HepG2 (cell line): ENCODE results near the gene UAP1L1. TPM values are rescaled to one million over a fixed set of nuclear protein-coding genes. Genes with fewer than 3 reads are reported as not detected.

Experiments used
- DNMT3B ChIP-seq: conservative IDR thresholded peaks from 2 replicates; pipeline ENCODE4 v1.6.1; 2016; ENCODE audit warnings: missing biosample characterization, control low read depth
- FOXO1 ChIP-seq: sonication (generic); formaldehyde crosslinking; IDR thresholded peaks from 2 replicates; pipeline ENCODE4 v1.4.0; 2020; ENCODE audit warnings: missing genetic modification reagents
- KLF16 ChIP-seq, 2 experiments: sonication (generic) in 1 of 2; formaldehyde crosslinking in 1 of 2; IDR thresholded peaks; 2 replicates each; pipeline versions ENCODE4 v1.6.1 to v1.8.0; 2016 to 2023; ENCODE audit warnings: missing genetic modification reagents in 2 of 2, missing compliant biosample characterization in 1 of 2
- POLR2AphosphoS5 ChIP-seq: IDR thresholded peaks from 2 replicates; pipeline ENCODE4 v1.6.1; 2012; ENCODE audit warnings: low read depth, low read length
- TOPORS ChIP-seq: sonication (generic); formaldehyde crosslinking; IDR thresholded peaks from 2 replicates; pipeline ENCODE4 v1.8.0; 2023; ENCODE audit warnings: mild to moderate bottlenecking, missing genetic modification reagents
- ZNF256 ChIP-seq: sonication (generic); formaldehyde crosslinking; conservative IDR thresholded peaks from 2 replicates; pipeline ENCODE4 v1.4.0; 2020; ENCODE audit warnings: missing genetic modification reagents
- ZNF772 ChIP-seq: sonication (generic); formaldehyde crosslinking; IDR thresholded peaks from 2 replicates; pipeline ENCODE4 v1.5.0; 2020; ENCODE audit warnings: mild to moderate bottlenecking, missing genetic modification reagents
- ZNF792 ChIP-seq: IDR thresholded peaks from 2 replicates; pipeline ENCODE4 v1.6.1; 2016
- ZSCAN25 ChIP-seq: sonication (generic); formaldehyde crosslinking; IDR thresholded peaks from 2 replicates; pipeline ENCODE4 v1.8.0; 2022; ENCODE audit warnings: mild to moderate bottlenecking, missing genetic modification reagents
- polyA plus RNA-seq, 8 experiments: library from polyadenylated mRNA; depleted of rRNA in 3 of 8; stranded (reverse) in 7 of 8; unstranded in 1 of 8; fragments of >200 nt; fragmentation: Illumina TruSeq in 4 of 8; extraction: Trizol in 4 of 8; gene quantifications; 2 replicates each; pipeline versions ENCODE4 v1.2.1 to v1.2.3, GENCODE V29; 2011 to 2016; ENCODE audit warnings: low read depth in 4 of 8, missing spikeins in 1 of 8, mixed read lengths in 1 of 8; ENCODE audit not compliant: insufficient read depth in 1 of 8
- total RNA-seq, 5 experiments: library from RNA; depleted of rRNA; stranded (reverse); fragments of >200 nt; fragmentation: Illumina TruSeq; extraction: Trizol; gene quantifications; 2 replicates each; pipeline ENCODE4 v1.2.3, GENCODE V29; 2016; ENCODE audit warnings: low read depth in 1 of 5
- TF ChIP-seq, protein P1 (sequence below): sonication (generic); formaldehyde crosslinking; IDR thresholded peaks from 2 replicates; pipeline ENCODE4 v1.4.0; 2020; ENCODE audit warnings: mild to moderate bottlenecking, missing genetic modification reagents
- TF ChIP-seq, protein P2 (sequence below): sonication (generic); formaldehyde crosslinking; IDR thresholded peaks from 2 replicates; pipeline ENCODE4 v1.4.0; 2020; ENCODE audit warnings: missing genetic modification reagents, low read depth, mild to moderate bottlenecking, borderline replicate concordance
- TF ChIP-seq, protein P3 (sequence below): sonication (generic); formaldehyde crosslinking; IDR thresholded peaks from 2 replicates; pipeline ENCODE4 v1.4.0; 2020; ENCODE audit warnings: missing genetic modification reagents
- TF ChIP-seq, protein P4 (sequence below): sonication (generic); formaldehyde crosslinking; conservative IDR thresholded peaks from 2 replicates; pipeline ENCODE4 v1.4.0; 2020; ENCODE audit warnings: mild to moderate bottlenecking, missing genetic modification reagents, moderate library complexity

UAP1L1 gene
- total and polyA plus RNA-seq, 2 of the 13 experiments (the other 11 are each of a cell fraction or from before 2014, with no cell fraction given), result 5.4 to 6.4 TPM

DNA sequence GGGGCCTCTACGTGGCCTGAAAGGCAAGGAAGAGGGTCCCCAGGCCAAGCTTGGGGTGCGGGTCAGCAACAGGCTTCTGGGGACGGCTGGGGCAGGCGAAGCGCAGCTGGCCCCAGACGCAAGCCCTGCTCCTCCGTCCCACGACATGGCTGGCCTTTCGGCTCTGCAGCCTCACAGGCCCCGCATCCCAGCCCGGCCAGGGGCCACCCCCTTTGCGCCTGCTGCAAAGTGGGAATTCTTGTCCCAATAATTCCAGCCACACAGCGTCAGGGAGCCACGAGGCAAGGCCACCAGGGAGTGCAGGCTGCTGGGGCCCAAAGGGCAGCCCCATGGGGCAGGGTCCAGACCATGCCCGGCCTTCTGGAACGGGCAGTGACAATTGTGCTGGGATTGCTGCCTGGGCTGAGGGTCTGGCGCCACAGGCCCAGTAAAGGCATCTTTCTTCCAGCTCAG is 22.4 kb upstream of the UAP1L1 start (continued):
- TF ChIP-seq KLF16 (CRISPR knock-in tag; IDR thresholded peaks at IDR 0.05), result 0 out of 4 replicates have a peak, but pooled peaks of 1 of the 2 experiments have one; percentile 12
- TF ChIP-seq, protein P1, sequence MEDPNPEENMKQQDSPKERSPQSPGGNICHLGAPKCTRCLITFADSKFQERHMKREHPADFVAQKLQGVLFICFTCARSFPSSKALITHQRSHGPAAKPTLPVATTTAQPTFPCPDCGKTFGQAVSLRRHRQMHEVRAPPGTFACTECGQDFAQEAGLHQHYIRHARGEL (CRISPR knock-in tag), result no peak
- TF ChIP-seq ZSCAN25 (CRISPR knock-in tag), result no peak
- TF ChIP-seq, protein P2, sequence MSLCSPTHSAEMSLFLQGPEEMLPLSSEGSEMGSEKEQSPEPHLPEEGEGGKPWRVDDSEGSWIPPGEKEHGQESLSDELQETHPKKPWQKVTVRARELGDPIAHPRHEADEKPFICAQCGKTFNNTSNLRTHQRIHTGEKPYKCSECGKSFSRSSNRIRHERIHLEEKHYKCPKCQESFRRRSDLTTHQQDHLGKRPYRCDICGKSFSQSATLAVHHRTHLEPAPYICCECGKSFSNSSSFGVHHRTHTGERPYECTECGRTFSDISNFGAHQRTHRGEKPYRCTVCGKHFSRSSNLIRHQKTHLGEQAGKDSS (CRISPR knock-in tag), result no peak; the same call in 1 of the 2 replicates
- TF ChIP-seq, protein P3, sequence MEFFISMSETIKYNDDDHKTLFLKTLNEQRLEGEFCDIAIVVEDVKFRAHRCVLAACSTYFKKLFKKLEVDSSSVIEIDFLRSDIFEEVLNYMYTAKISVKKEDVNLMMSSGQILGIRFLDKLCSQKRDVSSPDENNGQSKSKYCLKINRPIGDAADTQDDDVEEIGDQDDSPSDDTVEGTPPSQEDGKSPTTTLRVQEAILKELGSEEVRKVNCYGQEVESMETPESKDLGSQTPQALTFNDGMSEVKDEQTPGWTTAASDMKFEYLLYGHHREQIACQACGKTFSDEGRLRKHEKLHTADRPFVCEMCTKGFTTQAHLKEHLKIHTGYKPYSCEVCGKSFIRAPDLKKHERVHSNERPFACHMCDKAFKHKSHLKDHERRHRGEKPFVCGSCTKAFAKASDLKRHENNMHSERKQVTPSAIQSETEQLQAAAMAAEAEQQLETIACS (CRISPR knock-in tag), result no peak
- TF ChIP-seq FOXO1, result 0 out of 2 replicates have a peak, but pooled peaks have one; percentile 35
- TF ChIP-seq, protein P4, sequence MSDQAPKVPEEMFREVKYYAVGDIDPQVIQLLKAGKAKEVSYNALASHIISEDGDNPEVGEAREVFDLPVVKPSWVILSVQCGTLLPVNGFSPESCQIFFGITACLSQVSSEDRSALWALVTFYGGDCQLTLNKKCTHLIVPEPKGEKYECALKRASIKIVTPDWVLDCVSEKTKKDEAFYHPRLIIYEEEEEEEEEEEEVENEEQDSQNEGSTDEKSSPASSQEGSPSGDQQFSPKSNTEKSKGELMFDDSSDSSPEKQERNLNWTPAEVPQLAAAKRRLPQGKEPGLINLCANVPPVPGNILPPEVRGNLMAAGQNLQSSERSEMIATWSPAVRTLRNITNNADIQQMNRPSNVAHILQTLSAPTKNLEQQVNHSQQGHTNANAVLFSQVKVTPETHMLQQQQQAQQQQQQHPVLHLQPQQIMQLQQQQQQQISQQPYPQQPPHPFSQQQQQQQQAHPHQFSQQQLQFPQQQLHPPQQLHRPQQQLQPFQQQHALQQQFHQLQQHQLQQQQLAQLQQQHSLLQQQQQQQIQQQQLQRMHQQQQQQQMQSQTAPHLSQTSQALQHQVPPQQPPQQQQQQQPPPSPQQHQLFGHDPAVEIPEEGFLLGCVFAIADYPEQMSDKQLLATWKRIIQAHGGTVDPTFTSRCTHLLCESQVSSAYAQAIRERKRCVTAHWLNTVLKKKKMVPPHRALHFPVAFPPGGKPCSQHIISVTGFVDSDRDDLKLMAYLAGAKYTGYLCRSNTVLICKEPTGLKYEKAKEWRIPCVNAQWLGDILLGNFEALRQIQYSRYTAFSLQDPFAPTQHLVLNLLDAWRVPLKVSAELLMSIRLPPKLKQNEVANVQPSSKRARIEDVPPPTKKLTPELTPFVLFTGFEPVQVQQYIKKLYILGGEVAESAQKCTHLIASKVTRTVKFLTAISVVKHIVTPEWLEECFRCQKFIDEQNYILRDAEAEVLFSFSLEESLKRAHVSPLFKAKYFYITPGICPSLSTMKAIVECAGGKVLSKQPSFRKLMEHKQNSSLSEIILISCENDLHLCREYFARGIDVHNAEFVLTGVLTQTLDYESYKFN (CRISPR knock-in tag), result no peak
- no peak for TF ChIP-seq ZNF792 (CRISPR knock-in tag)
- TF ChIP-seq ZNF256, result no peak; the same call in 1 of the 2 replicates
- no peak for TF ChIP-seq DNMT3B (CRISPR knock-in tag)
- no peak for TF ChIP-seq ZNF772 (CRISPR knock-in tag)
- peak; percentile 85; the same call in 1 of the 2 replicates for TF ChIP-seq TOPORS (CRISPR knock-in tag)
- TF ChIP-seq POLR2AphosphoS5, result no peak
